Naive thymus-derived CD4-positive, alpha-beta T cell (primary cell): ENCODE data around the gene RASL11B. TPM values are rescaled to one million over a fixed set of nuclear protein-coding genes. Genes with fewer than 3 reads are reported as not detected.
A peak's percentile ranks its signal among the peaks of the same experiment; 100 is the strongest.

Experiments used
- ATAC-seq: fragments of 150-1000 bp; cut with Tn5 transposase; 2 replicates; pipeline ENCODE4 v1.10.0; 2021; ENCODE audit warnings: mild to moderate bottlenecking, moderate library complexity
- CTCF ChIA-PET: fragments of 350-600 bp; sonication (Branson Sonifier 250); formaldehyde crosslinking; loops from one replicate; lab custom pipeline; 2021; ENCODE audit warnings: antibody characterized with exemption; lab: Charles Lee
- POLR2A ChIA-PET: fragments of 350-600 bp; sonication (Branson Sonifier 250); formaldehyde crosslinking; loops from one replicate; lab custom pipeline; 2021; ENCODE audit warnings: antibody characterized with exemption, inconsistent platforms; lab: Charles Lee
- DNase-seq, 9 donors: peaks; one replicate each; pipeline versions ENCODE4 v3.0.0 to v3.0.0-alpha.2; 2020 to 2022; ENCODE audit warnings: mixed read lengths in 1 of 9
- H3K27ac ChIP-seq: one replicate; pipeline ENCODE4 v1.7.0; 2013; ENCODE audit warnings: mild to moderate bottlenecking, low read depth, low read length, moderate library complexity
- H3K27me3 ChIP-seq, 2 donors: one replicate each; pipeline ENCODE4 v1.7.0; 2013; ENCODE audit warnings: low read length in 2 of 2, mild to moderate bottlenecking in 2 of 2, moderate library complexity in 2 of 2; ENCODE audit not compliant: control insufficient read depth in 2 of 2, insufficient read depth in 2 of 2
- H3K36me3 ChIP-seq, 3 experiments: 1 replicate in 2 of 3; 2 replicates in 1 of 3; pipeline ENCODE4 v1.7.0; 2013; ENCODE audit warnings: low read length in 3 of 3, mild to moderate bottlenecking in 3 of 3, moderate library complexity in 1 of 3; ENCODE audit not compliant: insufficient read depth in 3 of 3, control insufficient read depth in 2 of 3
- H3K4me1 ChIP-seq, 2 donors: one replicate each; pipeline ENCODE4 v1.7.0; 2013; ENCODE audit warnings: low read length in 2 of 2, mild to moderate bottlenecking in 2 of 2, moderate library complexity in 1 of 2; ENCODE audit not compliant: control insufficient read depth in 2 of 2, insufficient read depth in 2 of 2
- H3K4me3 ChIP-seq: 2 replicates; pipeline ENCODE4 v1.7.0; 2013; ENCODE audit warnings: mild to moderate bottlenecking, low read length
- H3K9me3 ChIP-seq, 3 experiments: 1 replicate in 2 of 3; 2 replicates in 1 of 3; pipeline ENCODE4 v1.7.0; 2013; ENCODE audit warnings: low read length in 3 of 3; ENCODE audit not compliant: control insufficient read depth in 2 of 3
- H3K27ac Mint-ChIP-seq, 9 donors: one replicate each; pipeline ENCODE4 v1.8.0; 2020 to 2022; ENCODE audit warnings: mixed read lengths in 9 of 9, mild to moderate bottlenecking in 8 of 9, moderate library complexity in 5 of 9, inconsistent platforms in 2 of 9
- H3K27me3 Mint-ChIP-seq, 5 donors: one replicate each; pipeline ENCODE4 v1.8.0; 2021 to 2022; ENCODE audit warnings: mixed read lengths in 5 of 5, mild to moderate bottlenecking in 1 of 5
- H3K36me3 Mint-ChIP-seq, 5 donors: one replicate each; pipeline ENCODE4 v1.8.0; 2020 to 2022; ENCODE audit warnings: mixed read lengths in 5 of 5, mild to moderate bottlenecking in 3 of 5, inconsistent platforms in 1 of 5
- H3K4me1 Mint-ChIP-seq, 7 donors: one replicate each; pipeline ENCODE4 v1.8.0; 2020 to 2022; ENCODE audit warnings: mixed read lengths in 7 of 7, mild to moderate bottlenecking in 3 of 7, inconsistent platforms in 1 of 7
- H3K4me3 Mint-ChIP-seq, 10 donors: one replicate each; pipeline ENCODE4 v1.8.0; 2020 to 2022; ENCODE audit warnings: mild to moderate bottlenecking in 10 of 10, mixed read lengths in 10 of 10, moderate library complexity in 6 of 10, inconsistent platforms in 2 of 10
- H3K9me3 Mint-ChIP-seq, 11 donors: one replicate each; pipeline ENCODE4 v1.8.0; 2020 to 2022; ENCODE audit warnings: mixed read lengths in 11 of 11, mild to moderate bottlenecking in 4 of 11, inconsistent platforms in 1 of 11, moderate library complexity in 1 of 11
- intact Hi-C, 2 donors: fragments of 100-400 bp; cut with micrococcal nuclease; formaldehyde crosslinking; loops; one replicate each; pipeline ENCODE4 v1.15.1; 2023
- polyA plus RNA-seq, 2 donors: library from polyadenylated mRNA; unstranded; fragments of 300-500 nt; fragmentation: Illumina TruSeq; gene quantifications; one replicate each; pipeline ENCODE4 v1.2.3, GENCODE V29; 2021
- total RNA-seq, 6 experiments: library from RNA in 5 of 6; stranded (reverse) in 5 of 6; gene quantifications; 1 replicate in 5 of 6; 2 replicates in 1 of 6; pipeline ENCODE4 v1.2.3 and lab custom pipeline; 2021 to 2026

Gene RASL11B, protein sequence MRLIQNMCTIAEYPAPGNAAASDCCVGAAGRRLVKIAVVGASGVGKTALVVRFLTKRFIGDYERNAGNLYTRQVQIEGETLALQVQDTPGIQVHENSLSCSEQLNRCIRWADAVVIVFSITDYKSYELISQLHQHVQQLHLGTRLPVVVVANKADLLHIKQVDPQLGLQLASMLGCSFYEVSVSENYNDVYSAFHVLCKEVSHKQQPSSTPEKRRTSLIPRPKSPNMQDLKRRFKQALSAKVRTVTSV
- total RNA-seq (under 1 TPM in 1 of 5 experiments, not detected in 4; 0.41 TPM), polyA plus RNA-seq (under 1 TPM in 1 of 2 donors, not detected in 1; 0.11 TPM), total RNA-seq (lab: John Stamatoyannopoulos, UW) (0.67 reads per million)

DNA sequence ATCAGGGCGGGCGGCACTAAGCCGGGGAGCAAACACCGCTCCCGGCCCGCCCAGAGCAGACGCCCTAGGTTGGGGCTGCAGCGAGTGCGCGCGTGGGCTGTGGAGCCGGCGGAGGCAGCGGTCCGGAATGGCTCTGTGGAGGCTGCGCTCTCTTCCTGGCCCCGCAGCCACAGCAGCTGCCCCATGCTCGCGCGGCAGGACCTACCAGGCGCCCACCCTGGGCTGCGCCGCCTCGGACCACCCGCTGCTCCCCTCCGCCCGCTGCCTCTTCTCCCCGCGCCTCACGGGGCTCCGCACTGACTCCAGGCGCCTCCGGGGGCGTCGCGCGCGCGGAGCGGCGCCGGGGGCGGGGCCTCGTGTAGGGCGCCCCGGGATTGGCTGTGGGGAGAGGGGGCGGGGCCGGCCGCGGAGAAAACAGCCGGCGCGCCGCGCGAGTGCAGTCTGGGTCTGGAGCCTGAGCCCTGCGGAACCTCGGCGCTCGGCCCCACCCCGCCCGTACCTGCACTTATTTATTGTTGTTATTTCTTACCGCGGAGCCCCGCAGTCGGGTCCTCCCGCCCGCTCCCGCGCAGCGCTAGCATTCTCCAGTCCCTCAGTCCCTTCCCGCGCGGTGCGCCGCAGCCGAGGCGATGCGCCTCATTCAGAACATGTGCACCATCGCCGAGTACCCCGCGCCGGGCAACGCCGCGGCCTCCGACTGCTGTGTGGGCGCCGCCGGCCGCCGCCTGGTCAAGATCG lies at the start of gene RASL11B:
Gene RASL11B, plus strand, starts transcription at position 439 of the 738 bp plus-strand sequence. Its CDS starts 191 bp downstream, at position 630.
- Histone ChIP-seq H3K4me3 (peak within 1 kb of the TSS; percentile 58), H3K4me1 (peaks cover 0 to 6% of the 10 kb centered on the region in 2 donors), H3K27ac (peak within 1 kb of the TSS; percentile 34), H3K27me3 (no peaks in the 10 kb centered on the region), H3K36me3 (no peaks in the 10 kb centered on the region), H3K9me3 (no peaks in the 10 kb centered on the region)
- Mint-ChIP-seq H3K4me3 (peak within 1 kb of the TSS; percentile 74 to 88 (median 84)), H3K27ac (peak within 1 kb of the TSS in 5 of 9 donors; percentile 16 to 87 (median 49)), H3K36me3 (peaks cover 0 to 14% (median 4%) of the 10 kb centered on the region in 5 donors), H3K27me3 (peaks cover 28 to 41% (median 38%) of the 10 kb centered on the region in 5 donors), H3K9me3 (peaks cover 0 to 20% (median 3%) of the 10 kb centered on the region in 11 donors), H3K4me1 (peaks cover 0 to 17% (median 8%) of the 10 kb centered on the region in 7 donors)
- DNase-seq: peak; percentile 73 to 91 (median 84)
- POLR2A ChIA-PET: no interaction called here
- CTCF ChIA-PET: no interaction called here
- intact Hi-C loops: loop anchor here (1.0 to 10.0 kb wide), 10 partner anchors 49 to 1202 kb away; partner anchors contain the start of genes CHIC2 (in 1 of the 2), DCUN1D4 (in 1 of the 2), FIP1L1 (in 1 of the 2) and SCFD2 (in 1 of the 2)
- ATAC-seq: peak; percentile 99

GRCh38 chr4:52813546-52813945 lies 48.6 kb upstream of the RASL11B start:
- Histone ChIP-seq H3K4me1 (no peaks in the 10 kb centered on the region), H3K4me3 (no peak overlapping the region), H3K27me3 (no peaks in the 10 kb centered on the region), H3K27ac (no peak overlapping the region), H3K36me3 (no peaks in the 10 kb centered on the region), H3K9me3 (no peaks in the 10 kb centered on the region)
- peaks cover 0 to 5% (median 0%) of the 10 kb centered on the region in 11 donors for H3K9me3 Mint-ChIP-seq
- peaks cover 0 to 5% (median 4%) of the 10 kb centered on the region in 5 donors for H3K27me3 Mint-ChIP-seq
- no peaks in the 10 kb centered on the region for H3K4me1 Mint-ChIP-seq
- CTCF ChIA-PET: interaction anchor here (0.8 kb wide), 1 partner anchor 68 kb away, joined by 3 read pairs; no protein-coding TSS in a partner anchor
- H3K36me3 Mint-ChIP-seq: no peaks in the 10 kb centered on the region
- H3K27ac Mint-ChIP-seq: no peak overlapping the region
- DNase-seq (no peak), ATAC-seq (no peak)
- no peak overlapping the region for H3K4me3 Mint-ChIP-seq
- intact Hi-C loops: no loop called here
- POLR2A ChIA-PET: no interaction called here

DNA sequence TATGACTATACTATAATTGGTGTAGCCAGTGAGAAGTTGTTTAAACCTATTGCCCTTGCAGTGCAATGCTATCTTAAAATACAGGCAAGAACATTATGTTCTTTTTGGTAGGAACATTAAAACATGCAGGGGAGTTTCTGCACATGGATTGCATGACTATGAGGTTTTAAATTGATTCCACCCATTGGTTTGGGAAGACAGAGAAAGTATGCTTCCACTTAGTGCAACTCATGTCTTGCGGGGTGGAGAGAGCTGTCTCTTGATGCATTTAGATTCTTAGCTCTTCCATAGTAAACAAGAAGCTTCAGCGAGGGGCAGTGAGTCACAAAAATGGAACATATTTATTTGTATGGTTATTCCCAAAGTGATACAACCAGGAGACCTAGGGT lies 39.5 kb upstream of the RASL11B start:
- ChIA-PET POLR2A (no interaction called here), CTCF (no interaction called here)
- intact Hi-C loops: no loop called here

DNA sequence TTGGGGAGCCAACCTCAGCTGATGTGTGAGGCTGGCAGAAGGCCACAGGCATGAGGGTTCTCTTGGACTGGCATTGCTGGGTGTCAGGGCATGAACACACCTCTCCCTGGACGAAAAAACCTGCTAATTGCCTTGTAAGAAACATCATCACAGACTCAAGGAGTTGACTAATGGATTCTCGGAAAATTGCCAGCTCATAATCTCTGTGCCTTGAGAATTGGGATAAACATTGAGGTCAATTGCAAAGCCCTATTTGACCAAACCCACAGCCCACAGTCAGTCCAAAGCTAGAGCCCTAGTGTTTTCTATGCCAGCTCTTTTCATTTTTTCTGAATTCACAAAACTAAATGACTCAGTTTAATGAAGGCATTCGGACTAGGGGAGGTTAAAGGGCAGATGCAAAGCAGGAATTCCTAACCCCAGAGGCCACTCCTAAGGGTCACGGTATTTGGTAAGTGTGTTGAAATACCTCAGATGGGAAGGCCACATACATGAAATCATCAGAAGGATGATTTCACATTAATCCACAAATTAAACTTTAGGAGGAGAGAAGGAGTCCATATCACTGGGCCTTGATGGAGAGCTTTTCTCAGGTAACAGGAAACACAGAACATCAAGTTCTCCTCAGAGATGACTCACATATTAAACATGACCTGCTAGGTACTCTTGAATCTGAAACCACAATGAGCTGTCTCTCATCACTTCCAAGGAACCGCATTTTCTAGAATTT lies 39.0 kb upstream of the RASL11B start:
- peak overlapping the region in 1 of 9 donors; percentile 53 for H3K27ac Mint-ChIP-seq
- no peaks in the 10 kb centered on the region for H3K27me3 Mint-ChIP-seq
- no peaks in the 10 kb centered on the region for H3K36me3 ChIP-seq
- no peak overlapping the region for H3K4me3 ChIP-seq
- no peaks in the 10 kb centered on the region for H3K27me3 ChIP-seq
- ATAC-seq (no peak), DNase-seq (no peak)
- H3K4me1 Mint-ChIP-seq: peaks cover 9 to 34% (median 24%) of the 10 kb centered on the region in 7 donors
- ChIA-PET CTCF (no interaction called here), POLR2A (no interaction called here)
- intact Hi-C loops: no loop called here
- peaks cover 0 to 5% of the 10 kb centered on the region in 2 donors for H3K4me1 ChIP-seq
- peaks cover 0 to 2% (median 0%) of the 10 kb centered on the region in 5 donors for H3K36me3 Mint-ChIP-seq
- H3K27ac ChIP-seq: no peak overlapping the region
- no peaks in the 10 kb centered on the region for H3K9me3 ChIP-seq
- H3K4me3 Mint-ChIP-seq: no peak overlapping the region
- peaks cover 0 to 9% (median 0%) of the 10 kb centered on the region in 11 donors for H3K9me3 Mint-ChIP-seq

More for the DNA sequence above, 39.5 kb upstream of the RASL11B start:
- H3K27ac ChIP-seq: no peak overlapping the region
- peaks cover 0 to 5% of the 10 kb centered on the region in 2 donors for H3K4me1 ChIP-seq
- Mint-ChIP-seq H3K27me3 (no peaks in the 10 kb centered on the region), H3K27ac (no peak overlapping the region), H3K4me1 (peaks cover 9 to 34% (median 24%) of the 10 kb centered on the region in 7 donors), H3K9me3 (peaks cover 0 to 9% (median 0%) of the 10 kb centered on the region in 11 donors), H3K36me3 (peaks cover 0 to 2% (median 0%) of the 10 kb centered on the region in 5 donors), H3K4me3 (no peak overlapping the region)
- H3K4me3 ChIP-seq: no peak overlapping the region
- ATAC-seq: no peak
- no peak for DNase-seq
- H3K36me3 ChIP-seq: no peaks in the 10 kb centered on the region
- no peaks in the 10 kb centered on the region for H3K27me3 ChIP-seq
- H3K9me3 ChIP-seq: no peaks in the 10 kb centered on the region

DNA sequence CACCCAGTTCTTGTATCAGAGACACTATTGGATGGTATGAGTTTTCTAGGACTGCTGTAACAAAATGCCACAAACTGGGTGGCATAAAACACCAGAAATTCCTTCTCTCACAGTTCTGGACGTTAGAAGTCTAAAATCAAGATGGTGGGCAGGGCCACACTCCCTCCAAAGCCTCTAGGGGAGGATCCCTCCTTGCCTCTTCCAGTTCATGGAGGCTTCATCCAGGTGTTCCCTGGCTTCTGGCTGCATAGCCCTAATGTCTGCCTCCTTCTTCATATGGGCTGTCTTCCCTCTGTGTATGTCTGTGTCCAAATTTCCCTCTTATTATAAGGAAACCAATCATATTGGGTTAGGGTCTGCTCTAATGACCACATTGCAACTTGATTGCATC lies 38.4 kb upstream of the RASL11B start:
- Mint-ChIP-seq H3K27ac (peak overlapping the region in 1 of 9 donors; percentile 6), H3K4me3 (no peak overlapping the region), H3K4me1 (peaks cover 9 to 34% (median 24%) of the 10 kb centered on the region in 7 donors), H3K9me3 (peaks cover 0 to 9% (median 0%) of the 10 kb centered on the region in 11 donors), H3K27me3 (no peaks in the 10 kb centered on the region), H3K36me3 (peaks cover 0 to 2% (median 0%) of the 10 kb centered on the region in 5 donors)
- H3K27me3 ChIP-seq: no peaks in the 10 kb centered on the region
- CTCF ChIA-PET: no interaction called here
- no peak overlapping the region for H3K4me3 ChIP-seq
- H3K4me1 ChIP-seq: peaks cover 0 to 5% of the 10 kb centered on the region in 2 donors
- POLR2A ChIA-PET: no interaction called here
- DNase-seq: no peak
- no peak for ATAC-seq
- no peaks in the 10 kb centered on the region for H3K9me3 ChIP-seq
- no peaks in the 10 kb centered on the region for H3K36me3 ChIP-seq
- H3K27ac ChIP-seq: no peak overlapping the region
- intact Hi-C loops: no loop called here

- intact Hi-C loops: no loop called here
- H3K27me3 Mint-ChIP-seq: no peaks in the 10 kb centered on the region
- peaks cover 0 to 2% (median 0%) of the 10 kb centered on the region in 5 donors for H3K36me3 Mint-ChIP-seq
- Histone ChIP-seq H3K9me3 (no peaks in the 10 kb centered on the region), H3K27me3 (no peaks in the 10 kb centered on the region), H3K4me1 (peaks cover 0 to 5% of the 10 kb centered on the region in 2 donors), H3K27ac (no peak overlapping the region), H3K36me3 (no peaks in the 10 kb centered on the region), H3K4me3 (no peak overlapping the region)
- H3K27ac Mint-ChIP-seq: peak overlapping the region in 1 of 9 donors; percentile 32
- H3K4me3 Mint-ChIP-seq: peak overlapping the region in 1 of 10 donors; percentile 42
- no peak for ATAC-seq
- peaks cover 9 to 34% (median 24%) of the 10 kb centered on the region in 7 donors for H3K4me1 Mint-ChIP-seq
- peaks cover 0 to 9% (median 0%) of the 10 kb centered on the region in 11 donors for H3K9me3 Mint-ChIP-seq
- ChIA-PET POLR2A (no interaction called here), CTCF (no interaction called here)
- no peak for DNase-seq
Measured at GRCh38 chr4:52824270-52824602, 37.9 kb upstream of the RASL11B start.
